ENCODE measurements around the gene EIF1AD.

GRCh38 chr11:66051371-66051765 lies 49.4 kb upstream of the EIF1AD start:
- TF ChIP-seq, protein P1, sequence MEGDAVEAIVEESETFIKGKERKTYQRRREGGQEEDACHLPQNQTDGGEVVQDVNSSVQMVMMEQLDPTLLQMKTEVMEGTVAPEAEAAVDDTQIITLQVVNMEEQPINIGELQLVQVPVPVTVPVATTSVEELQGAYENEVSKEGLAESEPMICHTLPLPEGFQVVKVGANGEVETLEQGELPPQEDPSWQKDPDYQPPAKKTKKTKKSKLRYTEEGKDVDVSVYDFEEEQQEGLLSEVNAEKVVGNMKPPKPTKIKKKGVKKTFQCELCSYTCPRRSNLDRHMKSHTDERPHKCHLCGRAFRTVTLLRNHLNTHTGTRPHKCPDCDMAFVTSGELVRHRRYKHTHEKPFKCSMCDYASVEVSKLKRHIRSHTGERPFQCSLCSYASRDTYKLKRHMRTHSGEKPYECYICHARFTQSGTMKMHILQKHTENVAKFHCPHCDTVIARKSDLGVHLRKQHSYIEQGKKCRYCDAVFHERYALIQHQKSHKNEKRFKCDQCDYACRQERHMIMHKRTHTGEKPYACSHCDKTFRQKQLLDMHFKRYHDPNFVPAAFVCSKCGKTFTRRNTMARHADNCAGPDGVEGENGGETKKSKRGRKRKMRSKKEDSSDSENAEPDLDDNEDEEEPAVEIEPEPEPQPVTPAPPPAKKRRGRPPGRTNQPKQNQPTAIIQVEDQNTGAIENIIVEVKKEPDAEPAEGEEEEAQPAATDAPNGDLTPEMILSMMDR (conservative IDR thresholded peaks at IDR 0.05; ENCODE audit: low read depth, low read length), result no peak
- TF ChIP-seq EZH2phosphoT487 (IDR thresholded peaks at IDR 0.05; ENCODE audit: borderline replicate concordance, low read length), result no peak
